ENCODE results near the gene PHLDB3. TPM values are rescaled to one million over a fixed set of nuclear protein-coding genes. Genes with fewer than 3 reads are reported as not detected.

The PHLDB3 gene
- total and polyA plus RNA-seq, 2 of the 4 experiments (the other 2 are of a cell fraction) = 2.9 to 10.6 TPM

GRCh38 chr19:43465468-43466120 lies 39.0 kb downstream of the PHLDB3 start, which contains the start of gene LYPD3:
LYPD3 (minus strand) TSS chr19:43465608; CDS start chr19:43465571, 37 bp downstream.
- peak within 1 kb of the TSS; percentile 27 for H2BK20ac ChIP-seq (ENCODE audit: low read depth, low read length)
- H2BK15ac ChIP-seq (ENCODE audit: low read depth, low read length) = peak within 1 kb of the TSS; percentile 76; the same call in 1 of the 3 replicates
- no peak within 1 kb of the TSS for H3K27ac ChIP-seq (ENCODE audit: insufficient read depth, low read length)
- H2BK5ac ChIP-seq (ENCODE audit: low read depth, low read length, poor library complexity, severe bottlenecking) = no peak within 1 kb of the TSS
- H2BK120ac ChIP-seq (ENCODE audit: low read depth, low read length) = peak within 1 kb of the TSS; percentile 33
- CTCF ChIA-PET = no interaction called here
- H3K56ac ChIP-seq (ENCODE audit: extremely low read depth, insufficient read depth, low read length) = no peak within 1 kb of the TSS
- H2AK9ac ChIP-seq (replicated peaks; ENCODE audit: low read depth, low read length, poor library complexity) = no peak within 1 kb of the TSS
- H3K23ac ChIP-seq (ENCODE audit: low read depth, low read length) = peak within 1 kb of the TSS; percentile 32; the same call in 1 of the 2 replicates
- no peak within 1 kb of the TSS for H3K4me2 ChIP-seq (ENCODE audit: low read depth, low read length)
- in situ Hi-C loops (cut with MboI; ENCODE audit: low sequenced_read_pairs) = no loop called here
- H4K8ac ChIP-seq (ENCODE audit: low read depth in 2 of 2, low read length in 2 of 2) = peak within 1 kb of the TSS in 1 of 2 experiments; percentile 51; a peak in 2 of 4 replicates
- H3K9me3 ChIP-seq (ENCODE audit: control insufficient read depth, insufficient read depth, low read length) = no peaks in the 10 kb centered on the region
- peak within 1 kb of the TSS; percentile 41 for H3K4ac ChIP-seq (ENCODE audit: low read depth, low read length)
- H4K20me1 ChIP-seq (ENCODE audit: insufficient read depth, low read length) = no peaks in the 10 kb centered on the region
- no peaks in the 10 kb centered on the region for H3K79me1 ChIP-seq (ENCODE audit: low read depth in 1 of 2, low read length in 2 of 2)
- TF ChIP-seq POLR2A (IDR thresholded peaks at IDR 0.05; ENCODE audit: low read depth, low read length) (no peak), CEBPB (IDR thresholded peaks at IDR 0.05; ENCODE audit: low read depth, low read length) (peak; percentile 58; the same call in 1 of the 2 replicates)
- no peak within 1 kb of the TSS for H3K4me3 ChIP-seq (ENCODE audit: insufficient read depth, low read depth, low read length)
- H2AFZ ChIP-seq (replicated peaks; ENCODE audit: low read length, poor library complexity) = peak within 1 kb of the TSS; percentile 96
- no peak for ATAC-seq (ENCODE audit: low read depth)
- WGBS, 2 experiments (ENCODE audit: extremely low coverage in 2 of 2, insufficient read length in 1 of 2) = 32% methylated on average over 16 of the region's 24 CpGs; no CpG with 5 or more reads in 1 of the 2 experiments
- peak; percentile 31 for DNase-seq
- dilution Hi-C loops (cut with HindIII; ENCODE audit: low sequenced_read_pairs, unreplicated experiment) = no loop called here
- no peaks in the 10 kb centered on the region for H3K36me3 ChIP-seq (ENCODE audit: control insufficient read depth, insufficient read depth, low read length)
- peak within 1 kb of the TSS; percentile 70 for H3K14ac ChIP-seq (replicated peaks; ENCODE audit: low read depth, low read length)
- no peaks in the 10 kb centered on the region for H3K27me3 ChIP-seq (ENCODE audit: control insufficient read depth, insufficient read depth, low read length)
- BruUV-seq (replicated peaks) = no TSS peak
- H3K18ac ChIP-seq (ENCODE audit: low read depth, low read length) = no peak within 1 kb of the TSS
- H3K9ac ChIP-seq (ENCODE audit: low read depth, low read length) = no peak within 1 kb of the TSS
- H4K91ac ChIP-seq (ENCODE audit: insufficient read depth, low read depth, low read length) = peak within 1 kb of the TSS; percentile 14; the same call in 1 of the 2 replicates
- H4K5ac ChIP-seq (ENCODE audit: low read depth, low read length) = no peak within 1 kb of the TSS
- H2AK5ac ChIP-seq (ENCODE audit: low read depth, low read length) = peak within 1 kb of the TSS; percentile 93
- POLR2A ChIA-PET (ENCODE audit: unreplicated experiment) = no interaction called here
- intact Hi-C loops (cut with micrococcal nuclease) = no loop called here
- H3K9me1 ChIP-seq (ENCODE audit: insufficient read depth, low read length) = peaks cover 12% of the 10 kb centered on the region
- H3K4me1 ChIP-seq (ENCODE audit: control insufficient read depth, insufficient read depth, low read length) = peaks cover 18% of the 10 kb centered on the region
